ENCODE measurements around the gene ZNF638.
"Not testable (repeated sequence)": the region's sequence is repeated elsewhere in the genome, so short reads cannot be mapped to it uniquely, and the experiment has no call there.

ZNF638 gene

DNA sequence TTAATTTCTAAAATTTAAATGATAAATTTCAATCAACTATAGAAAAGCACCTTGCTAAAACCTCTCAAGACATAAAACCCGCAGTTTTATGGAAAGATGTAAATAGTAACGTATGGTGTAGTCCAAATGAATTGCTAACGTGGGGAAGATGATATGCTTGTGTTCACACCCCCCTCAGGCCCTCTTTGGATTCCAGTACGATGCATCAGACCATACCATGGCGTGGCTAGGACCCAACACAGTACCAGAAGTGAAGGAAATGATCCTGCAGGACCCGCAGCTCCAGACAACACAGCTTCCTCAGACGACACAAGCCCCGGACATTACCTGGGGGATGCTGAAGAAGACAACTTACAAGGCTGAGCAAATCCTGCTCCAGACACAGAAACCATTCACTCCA is 61.6 kb downstream of the ZNF638 start:
- Mint-ChIP-seq H3K27ac (no peak overlapping the region), H3K9me3 (no peaks in the 10 kb centered on the region), H3K4me3 (no peak overlapping the region), H3K4me1 (ENCODE audit: low read depth) (no peaks in the 10 kb centered on the region), H3K36me3 (ENCODE audit: low read depth) (peaks cover 51% of the 10 kb centered on the region), H3K27me3 (ENCODE audit: low read depth) (no peaks in the 10 kb centered on the region)
- no peak for DNase-seq (ENCODE audit: low spot score)

DNA sequence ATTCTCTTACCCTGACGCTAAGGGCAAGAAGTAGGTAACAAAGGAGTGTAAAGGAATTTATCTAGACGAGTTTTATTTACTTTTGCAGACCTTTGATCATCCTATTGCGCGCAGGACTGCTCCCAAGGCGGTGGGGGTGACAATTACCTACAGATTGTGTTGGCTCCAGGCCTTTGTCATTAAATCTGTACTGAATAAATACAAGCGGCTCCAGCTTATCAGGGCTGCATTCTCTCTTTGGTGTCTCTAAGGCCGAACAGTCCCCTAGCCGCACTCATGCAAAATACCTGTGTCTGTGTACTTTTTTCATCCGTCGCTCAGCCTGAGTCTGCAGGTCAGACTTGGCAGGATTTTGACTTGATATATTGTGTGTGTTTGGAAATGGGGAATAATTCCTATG is 63.9 kb downstream of the ZNF638 start:
- Mint-ChIP-seq H3K36me3 (ENCODE audit: low read depth) (peaks cover 56% of the 10 kb centered on the region), H3K27me3 (ENCODE audit: low read depth) (no peaks in the 10 kb centered on the region), H3K27ac (no peak overlapping the region), H3K4me3 (no peak overlapping the region), H3K4me1 (ENCODE audit: low read depth) (no peaks in the 10 kb centered on the region), H3K9me3 (no peaks in the 10 kb centered on the region)
- DNase-seq (ENCODE audit: low spot score): no peak

DNA sequence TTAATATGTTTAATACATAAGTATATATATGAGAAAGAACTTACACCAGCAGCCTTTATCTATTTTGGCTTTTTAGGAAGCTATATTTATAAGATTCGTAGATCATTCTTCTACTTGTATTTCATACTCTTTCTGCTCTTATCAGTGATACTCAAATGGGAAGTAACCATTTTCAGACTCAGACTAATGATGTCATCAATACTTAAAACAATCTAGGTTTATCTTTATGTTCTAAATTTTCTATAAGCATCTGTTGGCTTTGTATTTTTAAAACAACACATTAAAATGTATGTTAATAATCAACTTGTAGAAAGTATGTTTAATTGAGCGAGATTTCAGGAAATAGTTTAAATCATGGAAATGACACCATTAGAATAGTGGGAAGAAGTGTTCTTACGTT is 70.8 kb downstream of the ZNF638 start:
- Mint-ChIP-seq H3K4me3 (no peak overlapping the region), H3K27ac (no peak overlapping the region), H3K27me3 (ENCODE audit: low read depth) (no peaks in the 10 kb centered on the region), H3K36me3 (ENCODE audit: low read depth) (peaks cover 45% of the 10 kb centered on the region), H3K9me3 (no peaks in the 10 kb centered on the region), H3K4me1 (ENCODE audit: low read depth) (no peaks in the 10 kb centered on the region)
- no peak for DNase-seq (ENCODE audit: low spot score)

DNA sequence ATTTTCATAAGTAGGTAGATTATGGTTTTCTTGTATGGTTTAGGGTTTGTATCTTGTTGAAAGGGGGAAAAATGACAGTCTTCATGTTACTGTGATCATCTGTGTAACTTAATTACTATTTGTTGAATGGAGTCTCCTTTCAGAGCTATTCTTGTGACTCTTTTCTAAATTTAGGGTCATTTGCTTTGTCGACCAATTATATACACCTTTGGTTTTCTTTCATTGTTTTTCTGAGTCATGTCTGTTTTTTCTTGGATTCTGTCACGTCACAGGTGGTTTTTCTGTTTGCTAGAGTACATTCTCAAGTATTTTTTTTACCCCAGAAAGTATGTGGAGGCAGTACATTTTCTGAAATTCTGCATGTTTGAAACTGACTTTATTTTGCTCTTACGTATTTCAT is 78.0 kb downstream of the ZNF638 start:
- H3K9me3 Mint-ChIP-seq: no peaks in the 10 kb centered on the region
- H3K27me3 Mint-ChIP-seq (ENCODE audit: low read depth): no peaks in the 10 kb centered on the region
- H3K4me3 Mint-ChIP-seq: no peak overlapping the region
- peaks cover 2% of the 10 kb centered on the region for H3K4me1 Mint-ChIP-seq (ENCODE audit: low read depth)
- H3K27ac Mint-ChIP-seq: no peak overlapping the region
- H3K36me3 Mint-ChIP-seq (ENCODE audit: low read depth): peaks cover 38% of the 10 kb centered on the region
- no peak for DNase-seq (ENCODE audit: low spot score)

DNA sequence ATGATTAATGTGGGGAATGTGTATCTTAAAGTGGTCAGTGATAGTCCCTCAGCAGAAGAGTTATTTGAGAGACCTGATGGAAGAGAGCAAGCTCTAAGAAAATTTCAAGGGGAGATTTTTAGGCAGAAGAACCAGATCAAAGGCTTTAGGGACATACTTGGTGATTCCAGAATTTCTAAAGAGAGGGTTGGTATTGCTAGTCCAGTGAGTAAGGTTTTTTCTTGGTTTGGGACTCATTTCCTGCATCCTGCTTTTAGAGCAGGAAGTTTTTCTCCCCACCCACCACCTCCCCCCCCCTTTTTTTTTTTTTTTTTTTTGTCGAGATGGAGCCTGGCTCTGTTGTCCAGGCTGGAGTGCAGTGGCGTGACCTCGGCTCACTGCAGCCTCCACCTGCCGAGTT is 79.1 kb downstream of the ZNF638 start:
- Mint-ChIP-seq H3K9me3 (no peaks in the 10 kb centered on the region), H3K27me3 (ENCODE audit: low read depth) (no peaks in the 10 kb centered on the region), H3K36me3 (ENCODE audit: low read depth) (peaks cover 32% of the 10 kb centered on the region), H3K4me3 (no peak overlapping the region), H3K27ac (no peak overlapping the region), H3K4me1 (ENCODE audit: low read depth) (peaks cover 2% of the 10 kb centered on the region)
- DNase-seq (ENCODE audit: low spot score): no peak

DNA sequence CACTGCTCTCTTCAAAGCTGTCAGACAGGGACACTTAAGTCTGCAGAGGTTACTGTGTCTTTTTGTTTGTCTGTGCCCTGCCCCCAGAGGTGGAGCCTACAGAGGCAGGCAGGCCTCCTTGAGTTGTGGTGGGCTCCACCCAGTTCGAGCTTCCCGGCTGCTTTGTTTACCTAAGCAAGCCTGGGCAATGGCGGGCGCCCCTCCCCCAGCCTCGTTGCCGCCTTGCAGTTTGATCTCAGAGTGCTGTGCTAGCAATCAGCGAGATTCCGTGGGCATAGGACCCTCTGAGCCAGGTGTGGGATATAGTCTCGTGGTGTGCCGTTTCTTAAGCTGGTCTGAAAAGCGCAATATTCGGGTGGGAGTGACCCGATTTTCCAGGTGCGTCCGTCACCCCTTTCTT is 85.3 kb downstream of the ZNF638 start:
- not testable (repeated sequence) for H3K4me1 Mint-ChIP-seq (ENCODE audit: low read depth); H3K9me3 Mint-ChIP-seq; H3K27me3 Mint-ChIP-seq (ENCODE audit: low read depth); DNase-seq (ENCODE audit: low spot score); H3K36me3 Mint-ChIP-seq (ENCODE audit: low read depth); H3K27ac Mint-ChIP-seq
- peak overlapping the region; percentile 80 for H3K4me3 Mint-ChIP-seq

DNA sequence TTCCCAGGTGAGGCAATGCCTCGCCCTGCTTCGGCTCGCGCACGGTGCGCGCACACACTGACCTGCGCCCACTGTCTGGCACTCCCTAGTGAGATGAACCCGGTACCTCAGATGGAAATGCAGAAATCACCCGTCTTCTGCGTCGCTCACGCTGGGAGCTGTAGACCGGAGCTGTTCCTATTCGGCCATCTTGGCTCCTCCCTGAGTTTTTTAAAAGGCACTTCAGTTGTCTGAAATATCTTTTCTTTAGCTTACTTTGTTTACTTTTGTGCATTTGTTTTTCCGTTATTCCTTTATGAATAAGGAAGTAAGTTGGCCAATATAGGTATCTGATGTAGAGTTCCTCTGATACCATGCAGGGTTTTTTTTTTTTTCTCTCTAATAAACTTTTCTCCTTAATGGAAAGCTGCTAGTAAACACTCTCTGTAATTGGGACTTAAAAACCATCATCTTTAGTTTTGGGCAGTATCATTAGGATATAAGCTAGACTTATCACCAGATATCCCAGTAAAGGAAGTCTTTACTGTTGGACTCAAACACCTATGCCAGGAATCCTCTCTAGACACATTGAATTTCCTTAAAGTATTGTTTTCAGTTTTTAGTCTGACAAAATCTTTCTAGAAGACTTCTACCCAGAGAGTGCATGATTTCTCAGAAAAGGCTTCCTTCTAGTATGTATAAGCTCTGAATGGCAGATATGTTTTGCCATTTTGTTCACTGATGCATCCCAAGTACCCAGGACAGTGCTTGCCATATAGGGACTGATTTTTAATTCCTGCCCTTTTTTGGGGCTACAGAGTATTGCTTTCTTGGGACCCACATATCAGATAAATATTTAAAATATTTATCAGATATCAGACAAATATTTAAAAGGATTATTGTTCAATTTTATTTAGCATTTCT is 86.0 kb downstream of the ZNF638 start:
- Mint-ChIP-seq H3K27me3 (ENCODE audit: low read depth) (no peaks in the 10 kb centered on the region), H3K27ac (peak overlapping the region; percentile 73), H3K36me3 (ENCODE audit: low read depth) (peaks cover 3% of the 10 kb centered on the region), H3K9me3 (no peaks in the 10 kb centered on the region), H3K4me1 (ENCODE audit: low read depth) (peaks cover 6% of the 10 kb centered on the region), H3K4me3 (peak overlapping the region; percentile 80)
- no peak for DNase-seq (ENCODE audit: low spot score)

DNA sequence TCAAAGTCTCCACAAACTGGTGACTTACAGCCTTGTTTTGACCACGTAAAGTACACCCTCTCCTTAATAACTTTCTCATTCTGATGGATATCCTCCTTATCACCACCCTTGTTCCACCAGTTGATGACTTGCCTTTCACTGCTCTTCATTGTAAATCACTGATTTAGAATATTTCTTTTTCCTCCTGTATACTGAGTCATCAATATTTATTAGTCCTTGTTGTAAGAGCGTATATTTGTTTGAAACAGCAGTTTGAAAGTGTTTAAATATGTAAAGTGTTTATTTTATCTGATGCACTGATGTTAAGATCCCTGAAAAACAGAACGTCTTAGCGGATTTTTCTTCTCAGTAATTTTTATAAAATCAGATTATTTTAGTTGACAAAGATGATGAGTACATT is 87.6 kb downstream of the ZNF638 start:
- Mint-ChIP-seq H3K4me3 (no peak overlapping the region), H3K27me3 (ENCODE audit: low read depth) (no peaks in the 10 kb centered on the region), H3K27ac (no peak overlapping the region), H3K36me3 (ENCODE audit: low read depth) (peaks cover 12% of the 10 kb centered on the region), H3K4me1 (ENCODE audit: low read depth) (peaks cover 6% of the 10 kb centered on the region), H3K9me3 (no peaks in the 10 kb centered on the region)
- no peak for DNase-seq (ENCODE audit: low spot score)

DNA sequence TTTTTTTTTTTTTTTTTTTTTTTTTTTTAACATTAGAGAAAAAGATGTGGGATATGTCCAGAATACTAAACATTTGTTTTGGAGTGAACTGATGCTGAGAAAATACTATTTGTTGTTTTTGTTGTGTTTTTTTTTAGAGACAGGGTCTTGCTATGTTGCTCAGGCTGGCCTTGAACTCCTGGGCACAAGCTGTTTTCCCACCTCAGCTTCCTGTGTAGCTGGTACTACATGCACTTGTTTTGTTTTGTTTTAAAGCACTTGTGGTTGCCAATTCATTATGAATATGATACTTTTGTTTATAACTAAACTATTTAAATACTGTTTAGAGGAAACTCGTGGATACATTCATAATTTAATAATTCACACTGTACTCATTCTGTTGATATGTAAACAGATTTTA is 88.4 kb downstream of the ZNF638 start:
- H3K27ac Mint-ChIP-seq: no peak overlapping the region
- H3K4me3 Mint-ChIP-seq: no peak overlapping the region
- no peaks in the 10 kb centered on the region for H3K9me3 Mint-ChIP-seq
- peaks cover 18% of the 10 kb centered on the region for H3K36me3 Mint-ChIP-seq (ENCODE audit: low read depth)
- peaks cover 6% of the 10 kb centered on the region for H3K4me1 Mint-ChIP-seq (ENCODE audit: low read depth)
- no peak for DNase-seq (ENCODE audit: low spot score)
- no peaks in the 10 kb centered on the region for H3K27me3 Mint-ChIP-seq (ENCODE audit: low read depth)

DNA sequence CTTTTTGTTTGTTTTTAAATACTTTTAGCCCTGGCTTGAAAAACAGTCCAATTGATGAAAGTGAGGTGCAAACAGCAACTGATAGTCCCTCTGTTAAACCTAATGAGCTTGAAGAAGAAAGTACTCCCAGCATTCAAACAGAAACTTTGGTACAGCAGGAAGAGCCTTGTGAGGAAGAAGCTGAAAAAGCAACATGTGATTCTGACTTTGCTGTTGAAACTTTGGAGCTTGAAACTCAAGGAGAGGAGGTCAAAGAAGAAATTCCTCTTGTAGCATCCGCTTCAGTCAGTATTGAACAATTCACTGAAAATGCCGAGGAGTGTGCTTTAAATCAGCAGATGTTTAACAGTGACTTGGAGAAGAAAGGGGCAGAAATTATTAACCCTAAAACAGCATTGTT is 91.2 kb downstream of the ZNF638 start:
- Mint-ChIP-seq H3K27me3 (ENCODE audit: low read depth) (no peaks in the 10 kb centered on the region), H3K36me3 (ENCODE audit: low read depth) (peaks cover 31% of the 10 kb centered on the region), H3K4me3 (no peak overlapping the region), H3K4me1 (ENCODE audit: low read depth) (peaks cover 2% of the 10 kb centered on the region), H3K27ac (no peak overlapping the region), H3K9me3 (no peaks in the 10 kb centered on the region)
- DNase-seq (ENCODE audit: low spot score): no peak

DNA sequence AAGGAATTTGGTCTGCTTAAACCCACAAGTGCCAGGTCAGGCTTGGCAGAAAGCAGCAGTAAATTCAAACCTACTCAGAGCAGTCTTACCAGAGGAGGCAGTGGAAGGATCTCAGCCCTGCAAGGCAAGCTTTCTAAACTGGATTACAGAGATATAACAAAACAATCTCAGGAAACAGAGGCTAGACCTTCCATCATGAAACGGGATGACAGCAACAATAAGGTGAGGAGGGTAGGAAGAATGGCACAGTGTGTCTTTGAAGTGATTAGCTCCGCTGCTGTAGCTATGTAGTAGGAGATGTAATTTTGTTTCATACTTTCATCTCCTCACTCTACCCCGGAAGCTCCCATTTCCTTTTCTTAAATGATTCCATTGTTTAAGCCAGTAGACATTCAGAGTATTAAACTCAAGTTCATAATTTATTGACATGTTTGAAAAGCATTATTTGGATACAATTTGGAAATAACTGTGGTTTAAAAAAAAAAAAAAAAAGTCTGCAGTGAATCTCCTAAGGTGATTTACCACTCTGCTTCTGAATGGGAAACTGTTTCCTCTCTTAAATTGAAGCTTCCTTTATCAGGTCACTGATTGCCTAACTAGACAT is 92.3 kb downstream of the ZNF638 start:
- no peaks in the 10 kb centered on the region for H3K9me3 Mint-ChIP-seq
- H3K4me3 Mint-ChIP-seq: no peak overlapping the region
- no peak for DNase-seq (ENCODE audit: low spot score)
- H3K36me3 Mint-ChIP-seq (ENCODE audit: low read depth): peaks cover 35% of the 10 kb centered on the region
- H3K27ac Mint-ChIP-seq: no peak overlapping the region
- H3K4me1 Mint-ChIP-seq (ENCODE audit: low read depth): peaks cover 2% of the 10 kb centered on the region
- H3K27me3 Mint-ChIP-seq (ENCODE audit: low read depth): no peaks in the 10 kb centered on the region

DNA sequence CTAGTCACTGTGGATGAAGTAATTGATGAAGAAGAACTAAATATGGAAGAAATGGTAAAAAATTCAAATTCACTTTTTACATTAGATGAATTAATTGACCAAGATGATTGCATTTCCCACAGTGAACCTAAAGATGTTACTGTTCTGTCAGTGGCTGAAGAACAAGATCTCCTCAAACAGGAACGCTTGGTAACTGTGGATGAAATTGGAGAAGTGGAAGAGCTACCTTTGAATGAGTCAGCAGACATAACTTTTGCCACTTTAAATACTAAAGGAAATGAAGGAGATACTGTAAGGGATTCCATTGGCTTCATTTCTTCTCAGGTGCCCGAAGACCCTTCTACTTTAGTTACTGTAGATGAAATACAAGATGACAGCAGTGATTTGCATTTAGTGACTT is 95.1 kb downstream of the ZNF638 start:
- Mint-ChIP-seq H3K27me3 (ENCODE audit: low read depth) (no peaks in the 10 kb centered on the region), H3K9me3 (no peaks in the 10 kb centered on the region), H3K4me3 (no peak overlapping the region), H3K36me3 (ENCODE audit: low read depth) (peaks cover 43% of the 10 kb centered on the region), H3K4me1 (ENCODE audit: low read depth) (no peaks in the 10 kb centered on the region), H3K27ac (no peak overlapping the region)
- DNase-seq (ENCODE audit: low spot score): no peak

DNA sequence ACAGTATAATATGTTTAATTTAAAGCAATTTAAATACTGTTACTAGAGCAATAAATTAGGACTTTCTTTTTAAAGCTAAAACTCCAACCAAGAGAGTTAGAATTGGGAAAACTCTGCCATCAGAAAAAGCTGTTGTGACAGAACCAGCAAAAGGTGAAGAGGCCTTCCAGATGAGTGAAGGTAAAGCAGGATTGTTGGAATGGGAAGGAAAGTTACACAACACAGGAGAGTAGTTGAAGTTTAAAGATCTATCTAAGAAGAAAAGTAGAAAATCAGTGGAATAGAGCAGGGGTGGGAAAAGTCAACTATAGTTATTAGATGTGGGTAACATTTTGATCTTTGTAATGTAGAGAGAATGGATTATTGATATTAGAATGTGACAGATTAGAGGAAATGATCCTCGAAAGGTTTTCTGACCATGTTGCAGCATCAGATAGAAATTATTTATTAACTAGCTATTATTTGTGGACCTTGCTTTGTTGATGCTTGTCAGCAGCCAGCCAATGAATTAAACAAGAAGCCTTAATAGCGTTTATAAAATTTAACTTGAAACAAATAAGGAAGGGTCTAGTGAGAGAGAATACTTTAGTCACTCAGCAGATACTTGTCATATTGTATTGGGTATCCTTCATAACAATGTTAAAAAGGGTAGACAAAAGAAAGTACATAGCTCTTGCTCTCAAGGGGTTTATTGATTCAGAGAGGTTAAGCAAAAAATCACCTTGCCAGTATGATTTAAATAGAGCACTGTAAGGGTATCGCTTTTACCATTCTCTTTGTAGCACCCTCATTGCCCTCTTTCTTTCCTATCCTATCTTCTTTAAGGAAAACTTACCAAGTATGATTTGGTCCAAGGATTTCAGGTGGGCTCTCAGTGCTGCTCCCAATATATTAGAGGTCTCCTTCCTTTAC is 97.1 kb downstream of the ZNF638 start:
- Mint-ChIP-seq H3K27ac (no peak overlapping the region), H3K9me3 (no peaks in the 10 kb centered on the region), H3K4me1 (ENCODE audit: low read depth) (no peaks in the 10 kb centered on the region), H3K4me3 (no peak overlapping the region), H3K36me3 (ENCODE audit: low read depth) (peaks cover 46% of the 10 kb centered on the region), H3K27me3 (ENCODE audit: low read depth) (no peaks in the 10 kb centered on the region)
- DNase-seq (ENCODE audit: low spot score): no peak

DNA sequence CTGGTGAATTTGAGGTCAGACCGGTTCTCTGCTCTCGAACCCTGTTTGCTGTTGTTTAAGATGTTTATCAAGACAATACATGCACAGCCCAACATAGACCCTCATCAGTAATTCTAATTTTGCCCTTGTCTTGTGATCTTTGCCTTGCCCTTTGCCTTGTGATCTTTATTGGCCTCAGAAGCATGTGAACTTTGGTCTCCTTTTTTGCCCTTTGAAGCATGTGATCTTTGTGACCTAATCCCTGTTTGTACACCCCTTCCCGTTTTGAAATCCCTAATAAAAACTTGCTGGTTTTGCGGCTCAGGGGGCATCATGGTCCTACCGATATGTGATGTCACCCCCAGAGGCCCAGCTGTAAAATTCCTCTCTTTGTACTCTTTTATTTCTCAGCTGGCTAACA is 113.6 kb downstream of the ZNF638 start:
- DNase-seq (ENCODE audit: low spot score); H3K27ac Mint-ChIP-seq; H3K4me1 Mint-ChIP-seq (ENCODE audit: low read depth); H3K4me3 Mint-ChIP-seq; H3K9me3 Mint-ChIP-seq; H3K36me3 Mint-ChIP-seq (ENCODE audit: low read depth); H3K27me3 Mint-ChIP-seq (ENCODE audit: low read depth): not testable (repeated sequence)

Data from T-helper 2 cell treated with Interferon-gamma antibody and Interleukin-4, amounts not matched to agents 5 μg/mL and 100 μg/mL, for 36 hours (primary cell).